Neural cell (in vitro differentiated cells): ENCODE measurements around the gene STX8.

Experiments used
- CTCF ChIP-seq: fragments of 450-650 bp; IDR thresholded peaks from 2 replicates; pipeline ENCODE4 v1.5.1; 2014; ENCODE audit warnings: antibody characterized with exemption, mild to moderate bottlenecking, moderate library complexity; ENCODE audit not compliant: poor library complexity, severe bottlenecking
- EP300 ChIP-seq: fragments of 450-650 bp; conservative IDR thresholded peaks from 2 replicates; pipeline ENCODE4 v1.6.1; 2014; ENCODE audit warnings: antibody characterized with exemption, mild to moderate bottlenecking, moderate library complexity; ENCODE audit not compliant: poor library complexity, severe bottlenecking
- EZH2 ChIP-seq: fragments of 200-600, 300-800 bp; shearing (Covaris generic), sonication (generic); IDR thresholded peaks from 2 replicates; pipeline ENCODE4 v1.6.1; 2014; ENCODE audit warnings: antibody characterized with exemption, low read length, borderline replicate concordance, mild to moderate bottlenecking; ENCODE audit not compliant: insufficient read depth, poor library complexity, severe bottlenecking
- MXI1 ChIP-seq: fragments of 450-650 bp; conservative IDR thresholded peaks from 2 replicates; pipeline ENCODE4 v1.6.1; 2014; ENCODE audit warnings: antibody characterized with exemption, mild to moderate bottlenecking; ENCODE audit not compliant: poor library complexity, severe bottlenecking
- POLR2AphosphoS5 ChIP-seq: IDR thresholded peaks from 2 replicates; pipeline ENCODE4 v1.6.1; 2012

GRCh38 chr17:9230346-9230745, 345.3 kb downstream of the STX8 start:
- TF ChIP-seq EZH2 (no peak), CTCF (no peak), EP300 (no peak), POLR2AphosphoS5 (no peak), MXI1 (no peak)
